Adrenal gland (tissue), 12 donors: ENCODE results near the gene ZNF382. TPM values are rescaled to one million over a fixed set of nuclear protein-coding genes. Genes with fewer than 3 reads are reported as not detected.

Source experiments
- DNase-seq, 7 donors: peaks; one replicate each; pipeline ENCODE4 v3.0.0-alpha.2; 2019 to 2020
- H3K27ac ChIP-seq, 5 donors: fragments of 200-600 bp; sonication (generic) in 4 of 5; 1 replicate in 3 of 5; 2 replicates in 2 of 5; pipeline versions ENCODE4 v1.5.1 to v1.8.0; 2016 to 2020; ENCODE audit warnings: mild to moderate bottlenecking in 1 of 5
- H3K27me3 ChIP-seq: fragments of 200-600 bp; 2 replicates; pipeline ENCODE4 v1.8.0; 2021
- H3K36me3 ChIP-seq, 2 donors: fragments of 200-600 bp; replicated peaks in 1 of 2; 1 replicate in 1 of 2; 2 replicates in 1 of 2; pipeline versions ENCODE4 v1.5.1 to v1.8.0; 2018 to 2022
- H3K4me1 ChIP-seq, 2 donors: fragments of 200-600 bp; replicated peaks in 1 of 2; 1 replicate in 1 of 2; 2 replicates in 1 of 2; pipeline versions ENCODE4 v1.5.1 to v1.8.0; 2018 to 2021
- H3K4me3 ChIP-seq, 4 donors: fragments of 200-600 bp; sonication (generic) in 3 of 4; one replicate each; pipeline ENCODE4 v1.5.1; 2016 to 2018
- H3K9me3 ChIP-seq, 3 donors: fragments of 200-600 bp; sonication (generic) in 1 of 3; replicated peaks in 1 of 3; 1 replicate in 2 of 3; 2 replicates in 1 of 3; pipeline versions ENCODE4 v1.5.1 to v1.8.0; 2016 to 2021
- POLR2A ChIP-seq, 2 donors: fragments of 450-650 bp; IDR thresholded peaks; one replicate each; pipeline ENCODE4 v1.6.1; 2017; ENCODE audit warnings: antibody characterized with exemption in 2 of 2, mild to moderate bottlenecking in 2 of 2, moderate library complexity in 1 of 2
- WGBS, 4 donors: extraction: QIAGEN DNeasy Blood & Tissue Kit in 2 of 4; methylation state at CpG; one replicate each; pipeline versions ENCODE4 v1.1.5 to v1.1.7; 2013 to 2017; 5-methylcytosine and 5-hydroxymethylcytosine counted together
- intact Hi-C, 2 donors: fragments of 100-400 bp; cut with DNase I; formaldehyde crosslinking; loops; one replicate each; pipeline versions ENCODE4 v1.14.1 to v1.15.0; 2022 to 2023
- polyA plus RNA-seq, 3 donors: library from polyadenylated mRNA; stranded (reverse); fragments of 200-250 nt in 2 of 3; fragments of 350-450 nt in 1 of 3; fragmentation: Illumina TruSeq in 1 of 3; extraction: RNeasy Lipid Tissue Mini Kit (QIAGEN cat#74804) in 1 of 3; gene quantifications; one replicate each; pipeline ENCODE4 v1.2.3, GENCODE V29; 2013 to 2014
- total RNA-seq, 9 donors: library from RNA; depleted of rRNA in 4 of 9; stranded (reverse); fragments of >200 nt in 4 of 9; fragments of 120-200 nt in 1 of 9; fragmentation: NEBNext Ultra II Directional in 1 of 9; extraction: Animal tissue kit (Norgen Biotek cat#: 25700) in 1 of 9; gene quantifications; one replicate each; pipeline versions ENCODE4 v1.1.0 to v1.2.4, GENCODE V29; 2013 to 2023
- TF ChIP-seq, protein P1 (sequence below), 6 experiments: fragments of 450-650 bp in 4 of 6; fragments of 200-600 bp in 2 of 6; sonication (generic) in 1 of 6; IDR thresholded peaks; 1 replicate in 5 of 6; 2 replicates in 1 of 6; pipeline versions ENCODE4 v1.5.1 to v1.8.0; 2016 to 2021; ENCODE audit warnings: antibody characterized with exemption in 6 of 6, mild to moderate bottlenecking in 2 of 6, moderate library complexity in 1 of 6
- donor health status: healthy with polysubstance abuse.
- donor health status: Bipolar disorder and iron deficiency.
- donor health status: DM: yes; HTN: yes; CAD: no.
- donor health status: DM: no; HTN: no; CAD: no.
- donor health status: DM: no; HTN: no; CAD: no.
- donor health status: DM: yes; HTN: yes; CAD: no.

ZNF382 gene
- total and polyA plus RNA-seq, 12 donors, result 2.8 to 20.2 (median 9.8) TPM

DNA sequence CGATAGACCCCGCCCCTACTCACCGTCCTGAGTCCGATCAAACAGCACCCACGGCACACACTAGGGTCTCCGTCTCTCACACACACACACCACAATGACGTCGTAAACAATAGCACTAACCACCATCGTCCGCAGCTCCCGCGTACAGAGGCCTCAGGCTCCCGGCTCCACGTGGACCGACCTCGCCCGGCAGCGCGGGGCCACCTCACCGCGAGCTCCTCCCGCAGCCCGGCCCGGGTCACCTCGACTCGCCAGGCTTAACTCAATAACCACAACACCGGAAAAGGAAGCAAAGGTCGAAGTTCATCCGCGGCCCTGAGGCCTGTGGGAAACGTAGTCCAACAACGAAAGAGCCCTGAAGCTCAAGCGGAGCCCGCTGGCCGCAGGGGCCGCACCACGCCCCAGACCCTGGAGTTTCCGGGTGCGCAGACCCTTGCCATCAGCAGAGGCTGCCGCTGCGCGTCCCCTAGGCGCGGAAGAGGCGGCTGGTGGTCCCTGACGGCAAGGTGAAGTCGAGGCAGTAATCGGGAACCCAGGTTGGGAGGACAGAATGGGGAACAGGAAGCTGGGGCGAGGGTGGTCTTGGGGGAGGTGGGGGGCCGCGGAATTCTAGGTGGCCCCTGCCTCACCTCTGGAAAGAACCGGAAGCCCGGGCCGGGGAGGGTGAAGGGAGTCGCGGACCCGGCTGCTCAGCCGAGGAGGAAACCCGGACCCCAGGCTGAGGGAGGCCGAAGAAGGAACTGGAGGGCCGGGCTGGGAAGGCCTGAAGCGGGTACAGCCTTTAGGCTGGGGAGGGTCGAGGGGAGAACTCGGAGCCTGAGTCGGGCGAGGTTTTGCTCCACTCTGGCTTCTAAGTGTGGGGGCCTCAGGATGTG, 31.9 kb upstream of the ZNF382 start, which contains the start of gene ZNF529:
ZNF529 (minus strand) TSS at position 273 of the 875 bp plus-strand sequence. CDS start 946 bp downstream, outside the sequence.
- 0 to 1% (median 1%) methylated on average over 31 to 66 of the region's 66 CpGs for WGBS, 4 donors
- no peaks in the 10 kb centered on the region for H3K27me3 ChIP-seq
- intact Hi-C loops, result no loop called here

DNA sequence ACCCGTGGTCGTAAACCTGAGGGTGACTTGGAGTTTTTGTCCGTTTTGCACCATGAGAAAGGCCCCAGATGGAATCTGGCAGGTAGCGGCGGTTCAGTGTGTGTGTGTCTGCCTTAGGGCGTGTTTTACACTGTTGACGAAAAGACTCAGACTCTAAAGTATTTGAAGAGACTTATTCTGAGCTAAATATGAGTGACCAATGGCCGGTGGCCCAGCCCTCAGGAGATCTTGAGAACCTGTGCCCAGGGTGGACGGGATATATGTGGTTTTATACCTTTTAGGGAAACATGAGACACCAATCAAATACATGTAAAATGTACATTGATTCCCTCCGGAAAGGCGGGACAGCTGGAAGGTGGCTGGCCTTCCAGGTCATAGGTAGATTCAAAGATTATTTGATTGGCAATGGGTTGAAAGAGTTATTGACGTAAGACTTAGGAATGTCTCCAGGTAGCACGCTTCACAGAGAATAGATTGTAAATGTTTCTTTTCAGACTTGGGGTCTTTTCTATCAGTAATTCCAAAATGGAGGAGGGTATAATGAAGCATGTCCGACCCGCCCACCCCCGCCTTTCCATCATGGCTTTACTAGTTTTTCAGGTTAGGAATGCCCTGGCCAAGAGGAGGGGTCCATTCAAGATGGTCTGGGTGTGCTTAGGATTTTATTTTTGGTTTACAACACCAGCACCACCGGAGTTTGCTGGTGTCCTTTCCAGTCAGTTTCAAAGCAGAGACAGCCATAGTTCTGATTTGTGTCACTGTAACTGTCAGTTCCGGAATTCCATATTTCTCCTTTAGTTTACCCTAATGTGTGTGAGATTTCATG, 31.0 kb upstream of the ZNF382 start:
- H3K9me3 ChIP-seq, result no peaks in the 10 kb centered on the region
- peak overlapping the region; percentile 86 to 98 (median 94) for H3K4me3 ChIP-seq
- 27 to 46% (median 34%) methylated on average over 13 to 18 of the region's 18 CpGs for WGBS, 4 donors
- H3K27me3 ChIP-seq, result no peaks in the 10 kb centered on the region
- peak in 1 of 2 donors; percentile 18 for TF ChIP-seq POLR2A (IDR thresholded peaks at IDR 0.05)
- TF ChIP-seq, protein P1, sequence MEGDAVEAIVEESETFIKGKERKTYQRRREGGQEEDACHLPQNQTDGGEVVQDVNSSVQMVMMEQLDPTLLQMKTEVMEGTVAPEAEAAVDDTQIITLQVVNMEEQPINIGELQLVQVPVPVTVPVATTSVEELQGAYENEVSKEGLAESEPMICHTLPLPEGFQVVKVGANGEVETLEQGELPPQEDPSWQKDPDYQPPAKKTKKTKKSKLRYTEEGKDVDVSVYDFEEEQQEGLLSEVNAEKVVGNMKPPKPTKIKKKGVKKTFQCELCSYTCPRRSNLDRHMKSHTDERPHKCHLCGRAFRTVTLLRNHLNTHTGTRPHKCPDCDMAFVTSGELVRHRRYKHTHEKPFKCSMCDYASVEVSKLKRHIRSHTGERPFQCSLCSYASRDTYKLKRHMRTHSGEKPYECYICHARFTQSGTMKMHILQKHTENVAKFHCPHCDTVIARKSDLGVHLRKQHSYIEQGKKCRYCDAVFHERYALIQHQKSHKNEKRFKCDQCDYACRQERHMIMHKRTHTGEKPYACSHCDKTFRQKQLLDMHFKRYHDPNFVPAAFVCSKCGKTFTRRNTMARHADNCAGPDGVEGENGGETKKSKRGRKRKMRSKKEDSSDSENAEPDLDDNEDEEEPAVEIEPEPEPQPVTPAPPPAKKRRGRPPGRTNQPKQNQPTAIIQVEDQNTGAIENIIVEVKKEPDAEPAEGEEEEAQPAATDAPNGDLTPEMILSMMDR (IDR thresholded peaks at IDR 0.05), result no peak
- H3K36me3 ChIP-seq, result peaks cover 0 to 15% of the 10 kb centered on the region in 2 donors
- H3K4me1 ChIP-seq, result peaks cover 24 to 25% of the 10 kb centered on the region in 2 donors
- peak in 5 of 7 donors; percentile 17 to 63 (median 37) for DNase-seq
- intact Hi-C loops, result no loop called here
- peak overlapping the region; percentile 70 to 95 (median 89) for H3K27ac ChIP-seq

More for the DNA sequence above, 31.9 kb upstream of the ZNF382 start, which contains the start of gene ZNF529:
- H3K27ac ChIP-seq, result peak within 1 kb of the TSS; percentile 70 to 95 (median 89)
- peak; percentile 88 to 98 (median 94) for DNase-seq
- peak within 1 kb of the TSS; percentile 86 to 98 (median 94) for H3K4me3 ChIP-seq
- peaks cover 25% of the 10 kb centered on the region in 2 donors for H3K4me1 ChIP-seq
- peaks cover 0 to 9% of the 10 kb centered on the region in 2 donors for H3K36me3 ChIP-seq
- no peaks in the 10 kb centered on the region for H3K9me3 ChIP-seq
- TF ChIP-seq POLR2A (IDR thresholded peaks at IDR 0.05), result peak; percentile 86 to 96
- TF ChIP-seq, protein P1 (IDR thresholded peaks at IDR 0.05), result peak in 1 of 6 experiments; percentile 3

DNA sequence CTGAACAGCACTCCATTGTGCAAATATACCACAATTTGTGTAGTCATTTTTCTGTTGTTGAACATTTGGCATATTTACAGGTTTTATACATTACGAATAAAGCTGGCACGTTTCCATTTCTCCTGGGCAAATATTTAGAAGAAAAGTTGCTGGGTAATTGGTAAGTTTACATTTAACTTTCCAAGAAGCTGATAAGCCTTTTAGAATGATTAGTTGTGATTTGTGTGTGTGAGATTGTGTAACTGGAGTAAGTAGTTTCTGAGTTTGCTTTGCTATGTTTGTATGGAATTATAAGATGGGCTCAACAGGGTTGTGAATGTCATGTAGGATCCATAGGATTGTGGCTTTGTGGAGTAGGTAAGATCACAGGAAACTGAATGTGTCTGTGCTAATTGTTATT, 30.4 kb upstream of the ZNF382 start:
- no peaks in the 10 kb centered on the region for H3K9me3 ChIP-seq

More for the DNA sequence above, 30.4 kb upstream of the ZNF382 start:
- no peaks in the 10 kb centered on the region for H3K27me3 ChIP-seq
- TF ChIP-seq POLR2A (IDR thresholded peaks at IDR 0.05), result no peak
- TF ChIP-seq, protein P1 (IDR thresholded peaks at IDR 0.05), result no peak
- peak overlapping the region in 1 of 4 donors; percentile 96 for H3K4me3 ChIP-seq
- peaks cover 0 to 21% of the 10 kb centered on the region in 2 donors for H3K36me3 ChIP-seq
- intact Hi-C loops, result no loop called here
- 81 to 88% (median 85%) methylated on average over 2 of the region's 2 CpGs for WGBS, 4 donors
- H3K4me1 ChIP-seq, result peaks cover 18 to 20% of the 10 kb centered on the region in 2 donors
- no peak overlapping the region for H3K27ac ChIP-seq
- DNase-seq, result no peak
